SU-DHL-6 (cell line): Measurements from ENCODE around the gene PMEPA1.

Experiments
- CTCF ChIP-seq: fragments of 200-600 bp; sonication (generic); IDR thresholded peaks from one replicate; pipeline ENCODE4 v1.5.1; 2017; ENCODE audit warnings: antibody characterized with exemption, mild to moderate bottlenecking, low read length, moderate library complexity; ENCODE audit not compliant: insufficient read depth, poor library complexity, severe bottlenecking
- EZH2phosphoT487 ChIP-seq: fragments of 200-600 bp; sonication (generic), shearing (Covaris generic); conservative IDR thresholded peaks from 2 replicates; pipeline ENCODE4 v1.6.1; 2018; ENCODE audit warnings: mild to moderate bottlenecking, antibody characterized with exemption, low read length, moderate library complexity, mixed read lengths

GRCh38 chr20:57650266-57650665, 59.5 kb downstream of the PMEPA1 start:
- no peak for TF ChIP-seq CTCF
- TF ChIP-seq EZH2phosphoT487: no peak
